ENCODE measurements around the gene AVP. TPM values are rescaled to one million over a fixed set of nuclear protein-coding genes. Genes with fewer than 3 reads are reported as not detected.

AVP gene
- total and polyA plus RNA-seq, 2 of the 13 experiments (the other 11 are each of a cell fraction or from before 2014, with no cell fraction given): 0.12 TPM; not detected in 1

DNA sequence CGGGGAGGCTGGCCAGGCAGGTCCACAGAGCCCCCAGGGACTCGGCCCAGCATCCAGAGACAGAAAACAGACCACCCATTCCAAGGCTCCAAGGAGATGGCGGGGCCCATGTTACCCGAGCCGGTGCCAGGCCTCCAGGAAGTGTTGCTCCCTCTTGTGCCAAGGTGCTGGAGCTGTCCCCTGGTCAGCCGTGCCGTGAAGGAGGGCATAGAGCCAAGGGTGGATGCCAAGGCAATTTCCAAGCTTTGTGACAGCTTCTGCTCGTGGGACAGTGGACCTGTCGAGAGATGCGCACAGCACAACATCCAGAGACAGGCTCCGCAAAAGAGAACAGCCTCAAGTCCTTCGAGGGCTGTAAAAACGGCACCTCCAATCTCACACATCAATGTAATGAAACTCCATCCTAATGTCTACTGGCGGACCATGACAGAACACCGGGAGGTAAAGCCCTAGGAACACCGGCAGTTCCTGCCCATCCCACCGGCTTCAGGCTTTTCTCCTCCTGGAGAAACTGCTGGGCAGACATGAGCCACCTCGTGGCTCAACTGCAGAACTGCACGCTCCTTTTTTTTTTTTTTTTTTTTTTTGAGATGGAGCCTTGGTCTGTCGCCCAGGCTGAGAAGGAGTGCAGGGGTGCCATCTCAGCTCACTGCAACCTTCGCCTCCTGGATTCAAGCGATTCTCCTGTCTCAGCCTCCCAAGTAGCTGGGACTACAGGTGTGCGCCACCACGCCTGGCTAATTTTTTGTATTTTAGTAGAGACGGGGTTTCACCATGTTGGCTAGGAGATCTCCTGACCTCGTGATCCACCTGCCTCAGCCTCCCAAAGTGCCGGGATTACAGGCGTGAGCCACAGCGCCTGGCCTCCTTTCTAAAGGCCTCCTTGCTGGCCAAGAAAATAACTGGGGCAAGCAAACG, 30.9 kb upstream of the AVP start (continued):
- TF ChIP-seq, protein P1, sequence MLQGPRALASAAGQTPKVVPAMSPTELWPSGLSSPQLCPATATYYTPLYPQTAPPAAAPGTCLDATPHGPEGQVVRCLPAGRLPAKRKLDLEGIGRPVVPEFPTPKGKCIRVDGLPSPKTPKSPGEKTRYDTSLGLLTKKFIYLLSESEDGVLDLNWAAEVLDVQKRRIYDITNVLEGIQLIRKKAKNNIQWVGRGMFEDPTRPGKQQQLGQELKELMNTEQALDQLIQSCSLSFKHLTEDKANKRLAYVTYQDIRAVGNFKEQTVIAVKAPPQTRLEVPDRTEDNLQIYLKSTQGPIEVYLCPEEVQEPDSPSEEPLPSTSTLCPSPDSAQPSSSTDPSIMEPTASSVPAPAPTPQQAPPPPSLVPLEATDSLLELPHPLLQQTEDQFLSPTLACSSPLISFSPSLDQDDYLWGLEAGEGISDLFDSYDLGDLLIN (CRISPR knock-in tag; IDR thresholded peaks at IDR 0.05; ENCODE audit: borderline replicate concordance): no peak
- TF ChIP-seq ZNF569 (CRISPR knock-in tag; IDR thresholded peaks at IDR 0.05; ENCODE audit: borderline replicate concordance) (no peak), MIER3 (CRISPR knock-in tag; IDR thresholded peaks at IDR 0.05; ENCODE audit: borderline replicate concordance) (no peak), FOXA3 (CRISPR knock-in tag; IDR thresholded peaks at IDR 0.05) (no peak), ZNF10 (CRISPR knock-in tag; IDR thresholded peaks at IDR 0.05; ENCODE audit: borderline replicate concordance, low read depth) (no peak), KDM5B (CRISPR knock-in tag; IDR thresholded peaks at IDR 0.05; ENCODE audit: borderline replicate concordance) (peak; percentile 27; the same call in 1 of the 2 replicates), IRX3 (CRISPR knock-in tag; IDR thresholded peaks at IDR 0.05; ENCODE audit: borderline replicate concordance, low read depth) (no peak), ZFP90 (CRISPR knock-in tag; IDR thresholded peaks at IDR 0.05; ENCODE audit: borderline replicate concordance) (no peak; the same call in 1 of the 2 replicates), ZNF614 (CRISPR knock-in tag; IDR thresholded peaks at IDR 0.05; ENCODE audit: borderline replicate concordance) (peak; percentile 53; the same call in 1 of the 2 replicates), ZNF496 (CRISPR knock-in tag; IDR thresholded peaks at IDR 0.05; ENCODE audit: insufficient replicate concordance) (no peak), KMT2B (CRISPR knock-in tag; IDR thresholded peaks at IDR 0.05) (no peak), RBAK (CRISPR knock-in tag; IDR thresholded peaks at IDR 0.05) (no peak), POLR2G (IDR thresholded peaks at IDR 0.05; ENCODE audit: low read depth, low read length) (no peak), TGIF2 (CRISPR knock-in tag; IDR thresholded peaks at IDR 0.05) (no peak), LCORL (IDR thresholded peaks at IDR 0.05) (no peak), LCORL (CRISPR knock-in tag; IDR thresholded peaks at IDR 0.05) (peak; percentile 60; the same call in 1 of the 2 replicates)
- TF ChIP-seq, protein P2, sequence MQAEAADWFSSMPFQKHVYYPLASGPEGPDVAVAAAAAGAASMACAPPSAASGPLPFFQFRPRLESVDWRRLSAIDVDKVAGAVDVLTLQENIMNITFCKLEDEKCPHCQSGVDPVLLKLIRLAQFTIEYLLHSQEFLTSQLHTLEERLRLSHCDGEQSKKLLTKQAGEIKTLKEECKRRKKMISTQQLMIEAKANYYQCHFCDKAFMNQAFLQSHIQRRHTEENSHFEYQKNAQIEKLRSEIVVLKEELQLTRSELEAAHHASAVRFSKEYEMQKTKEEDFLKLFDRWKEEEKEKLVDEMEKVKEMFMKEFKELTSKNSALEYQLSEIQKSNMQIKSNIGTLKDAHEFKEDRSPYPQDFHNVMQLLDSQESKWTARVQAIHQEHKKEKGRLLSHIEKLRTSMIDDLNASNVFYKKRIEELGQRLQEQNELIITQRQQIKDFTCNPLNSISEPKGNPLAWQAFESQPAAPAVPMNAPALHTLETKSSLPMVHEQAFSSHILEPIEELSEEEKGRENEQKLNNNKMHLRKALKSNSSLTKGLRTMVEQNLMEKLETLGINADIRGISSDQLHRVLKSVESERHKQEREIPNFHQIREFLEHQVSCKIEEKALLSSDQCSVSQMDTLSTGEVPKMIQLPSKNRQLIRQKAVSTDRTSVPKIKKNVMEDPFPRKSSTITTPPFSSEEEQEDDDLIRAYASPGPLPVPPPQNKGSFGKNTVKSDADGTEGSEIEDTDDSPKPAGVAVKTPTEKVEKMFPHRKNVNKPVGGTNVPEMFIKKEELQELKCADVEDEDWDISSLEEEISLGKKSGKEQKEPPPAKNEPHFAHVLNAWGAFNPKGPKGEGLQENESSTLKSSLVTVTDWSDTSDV (CRISPR knock-in tag; IDR thresholded peaks at IDR 0.05): peak; percentile 77; the same call in 1 of the 2 replicates
- TF ChIP-seq, protein P3, sequence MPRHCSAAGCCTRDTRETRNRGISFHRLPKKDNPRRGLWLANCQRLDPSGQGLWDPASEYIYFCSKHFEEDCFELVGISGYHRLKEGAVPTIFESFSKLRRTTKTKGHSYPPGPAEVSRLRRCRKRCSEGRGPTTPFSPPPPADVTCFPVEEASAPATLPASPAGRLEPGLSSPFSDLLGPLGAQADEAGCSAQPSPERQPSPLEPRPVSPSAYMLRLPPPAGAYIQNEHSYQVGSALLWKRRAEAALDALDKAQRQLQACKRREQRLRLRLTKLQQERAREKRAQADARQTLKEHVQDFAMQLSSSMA (CRISPR knock-in tag; IDR thresholded peaks at IDR 0.05): no peak
- TF ChIP-seq, protein P4, sequence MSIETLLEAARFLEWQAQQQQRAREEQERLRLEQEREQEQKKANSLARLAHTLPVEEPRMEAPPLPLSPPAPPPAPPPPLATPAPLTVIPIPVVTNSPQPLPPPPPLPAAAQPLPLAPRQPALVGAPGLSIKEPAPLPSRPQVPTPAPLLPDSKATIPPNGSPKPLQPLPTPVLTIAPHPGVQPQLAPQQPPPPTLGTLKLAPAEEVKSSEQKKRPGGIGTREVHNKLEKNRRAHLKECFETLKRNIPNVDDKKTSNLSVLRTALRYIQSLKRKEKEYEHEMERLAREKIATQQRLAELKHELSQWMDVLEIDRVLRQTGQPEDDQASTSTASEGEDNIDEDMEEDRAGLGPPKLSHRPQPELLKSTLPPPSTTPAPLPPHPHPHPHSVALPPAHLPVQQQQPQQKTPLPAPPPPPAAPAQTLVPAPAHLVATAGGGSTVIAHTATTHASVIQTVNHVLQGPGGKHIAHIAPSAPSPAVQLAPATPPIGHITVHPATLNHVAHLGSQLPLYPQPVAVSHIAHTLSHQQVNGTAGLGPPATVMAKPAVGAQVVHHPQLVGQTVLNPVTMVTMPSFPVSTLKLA (IDR thresholded peaks at IDR 0.05): no peak
- TF ChIP-seq, protein P5, sequence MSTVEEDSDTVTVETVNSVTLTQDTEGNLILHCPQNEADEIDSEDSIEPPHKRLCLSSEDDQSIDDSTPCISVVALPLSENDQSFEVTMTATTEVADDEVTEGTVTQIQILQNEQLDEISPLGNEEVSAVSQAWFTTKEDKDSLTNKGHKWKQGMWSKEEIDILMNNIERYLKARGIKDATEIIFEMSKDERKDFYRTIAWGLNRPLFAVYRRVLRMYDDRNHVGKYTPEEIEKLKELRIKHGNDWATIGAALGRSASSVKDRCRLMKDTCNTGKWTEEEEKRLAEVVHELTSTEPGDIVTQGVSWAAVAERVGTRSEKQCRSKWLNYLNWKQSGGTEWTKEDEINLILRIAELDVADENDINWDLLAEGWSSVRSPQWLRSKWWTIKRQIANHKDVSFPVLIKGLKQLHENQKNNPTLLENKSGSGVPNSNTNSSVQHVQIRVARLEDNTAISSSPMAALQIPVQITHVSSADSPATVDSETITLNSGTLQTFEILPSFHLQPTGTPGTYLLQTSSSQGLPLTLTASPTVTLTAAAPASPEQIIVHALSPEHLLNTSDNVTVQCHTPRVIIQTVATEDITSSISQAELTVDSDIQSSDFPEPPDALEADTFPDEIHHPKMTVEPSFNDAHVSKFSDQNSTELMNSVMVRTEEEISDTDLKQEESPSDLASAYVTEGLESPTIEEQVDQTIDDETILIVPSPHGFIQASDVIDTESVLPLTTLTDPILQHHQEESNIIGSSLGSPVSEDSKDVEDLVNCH (CRISPR knock-in tag; IDR thresholded peaks at IDR 0.05): no peak

Data from HepG2 (cell line).